Adipocyte (in vitro differentiated cells): ENCODE measurements around the gene ANO3.
A peak's percentile ranks its signal among the peaks of the same experiment; 100 is the strongest.

Experiments
- DNase-seq: peaks from one replicate; pipeline ENCODE4 v3.0.0-alpha.2; 2015; ENCODE audit warnings: low read depth
- H3K27me3 ChIP-seq: replicated peaks from 2 replicates; pipeline ENCODE4 v1.7.0; 2013; ENCODE audit warnings: mild to moderate bottlenecking, low read length, moderate library complexity; ENCODE audit not compliant: control insufficient read depth, insufficient read depth
- H3K36me3 ChIP-seq: 2 replicates; pipeline ENCODE4 v1.7.0; 2013; ENCODE audit warnings: low read length, mild to moderate bottlenecking, moderate library complexity; ENCODE audit not compliant: control insufficient read depth, insufficient read depth, severe bottlenecking
- H3K4me1 ChIP-seq: 2 replicates; pipeline ENCODE4 v1.7.0; 2013; ENCODE audit warnings: mild to moderate bottlenecking, low read length, moderate library complexity; ENCODE audit not compliant: control insufficient read depth, insufficient read depth
- H3K4me3 ChIP-seq: 2 replicates; pipeline ENCODE4 v1.7.0; 2013; ENCODE audit warnings: mild to moderate bottlenecking, low read length, moderate library complexity
- H3K9ac ChIP-seq: 2 replicates; pipeline ENCODE4 v1.7.0; 2013; ENCODE audit warnings: mild to moderate bottlenecking, low read length, moderate library complexity
- H3K9me3 ChIP-seq: 2 replicates; pipeline ENCODE4 v1.7.0; 2013; ENCODE audit warnings: mild to moderate bottlenecking, low read length, moderate library complexity; ENCODE audit not compliant: control insufficient read depth

ANO3 gene

GRCh38 chr11:26365284-26365683 lies 33.4 kb downstream of the ANO3 start:
- no peaks in the 10 kb centered on the region for H3K36me3 ChIP-seq
- peaks cover 11% of the 10 kb centered on the region for H3K9me3 ChIP-seq
- DNase-seq, result no peak
- H3K4me3 ChIP-seq, result no peak overlapping the region
- H3K27me3 ChIP-seq, result no peaks in the 10 kb centered on the region
- H3K9ac ChIP-seq, result no peak overlapping the region
- H3K4me1 ChIP-seq, result no peaks in the 10 kb centered on the region

GRCh38 chr11:26377619-26378018 lies 45.7 kb downstream of the ANO3 start:
- H3K27me3 ChIP-seq, result no peaks in the 10 kb centered on the region
- H3K36me3 ChIP-seq, result no peaks in the 10 kb centered on the region
- H3K9me3 ChIP-seq, result peaks cover 45% of the 10 kb centered on the region
- no peaks in the 10 kb centered on the region for H3K4me1 ChIP-seq
- H3K4me3 ChIP-seq, result no peak overlapping the region
- peak; percentile 1 for DNase-seq
- no peak overlapping the region for H3K9ac ChIP-seq

GRCh38 chr11:26399336-26399735 lies 67.4 kb downstream of the ANO3 start:
- DNase-seq, result peak; percentile 72
- H3K4me1 ChIP-seq, result no peaks in the 10 kb centered on the region

GRCh38 chr11:26410706-26411366 lies 78.9 kb downstream of the ANO3 start:
- no peak for DNase-seq
- no peaks in the 10 kb centered on the region for H3K4me1 ChIP-seq
- H3K36me3 ChIP-seq, result no peaks in the 10 kb centered on the region
- no peak overlapping the region for H3K4me3 ChIP-seq
- no peak overlapping the region for H3K9ac ChIP-seq
- H3K27me3 ChIP-seq, result no peaks in the 10 kb centered on the region
- H3K9me3 ChIP-seq, result no peaks in the 10 kb centered on the region

More at GRCh38 chr11:26399336-26399735, 67.4 kb downstream of the ANO3 start:
- H3K9ac ChIP-seq, result no peak overlapping the region
- H3K36me3 ChIP-seq, result no peaks in the 10 kb centered on the region
- H3K4me3 ChIP-seq, result no peak overlapping the region
- no peaks in the 10 kb centered on the region for H3K9me3 ChIP-seq
- H3K27me3 ChIP-seq, result no peaks in the 10 kb centered on the region

GRCh38 chr11:26412955-26413354 lies 81.0 kb downstream of the ANO3 start:
- DNase-seq, result no peak
- H3K9me3 ChIP-seq, result no peaks in the 10 kb centered on the region
- no peaks in the 10 kb centered on the region for H3K27me3 ChIP-seq
- H3K36me3 ChIP-seq, result no peaks in the 10 kb centered on the region
- H3K4me3 ChIP-seq, result no peak overlapping the region
- H3K4me1 ChIP-seq, result no peaks in the 10 kb centered on the region
- no peak overlapping the region for H3K9ac ChIP-seq

GRCh38 chr11:26418386-26418912 lies 86.5 kb downstream of the ANO3 start:
- H3K27me3 ChIP-seq, result no peaks in the 10 kb centered on the region
- no peak overlapping the region for H3K9ac ChIP-seq
- H3K9me3 ChIP-seq, result peaks cover 2% of the 10 kb centered on the region
- no peak overlapping the region for H3K4me3 ChIP-seq
- peak; percentile 59 for DNase-seq
- no peaks in the 10 kb centered on the region for H3K36me3 ChIP-seq
- no peaks in the 10 kb centered on the region for H3K4me1 ChIP-seq

GRCh38 chr11:26420331-26420730 lies 88.4 kb downstream of the ANO3 start:
- no peak overlapping the region for H3K4me3 ChIP-seq
- H3K4me1 ChIP-seq, result no peaks in the 10 kb centered on the region
- H3K9ac ChIP-seq, result no peak overlapping the region
- no peaks in the 10 kb centered on the region for H3K27me3 ChIP-seq
- H3K36me3 ChIP-seq, result no peaks in the 10 kb centered on the region
- DNase-seq, result no peak
- peaks cover 2% of the 10 kb centered on the region for H3K9me3 ChIP-seq

- no peaks in the 10 kb centered on the region for H3K36me3 ChIP-seq
- DNase-seq, result no peak
- no peaks in the 10 kb centered on the region for H3K27me3 ChIP-seq
- H3K9me3 ChIP-seq, result no peaks in the 10 kb centered on the region
- no peaks in the 10 kb centered on the region for H3K4me1 ChIP-seq
- no peak overlapping the region for H3K9ac ChIP-seq
- no peak overlapping the region for H3K4me3 ChIP-seq
Measured at GRCh38 chr11:26424255-26424654, 92.3 kb downstream of the ANO3 start.

GRCh38 chr11:26439854-26440253 lies 107.9 kb downstream of the ANO3 start:
- Histone ChIP-seq H3K9ac (no peak overlapping the region), H3K4me1 (no peaks in the 10 kb centered on the region), H3K9me3 (no peaks in the 10 kb centered on the region), H3K4me3 (no peak overlapping the region), H3K36me3 (no peaks in the 10 kb centered on the region), H3K27me3 (peaks cover 3% of the 10 kb centered on the region)
- DNase-seq, result no peak

GRCh38 chr11:26442131-26442530 lies 110.2 kb downstream of the ANO3 start:
- H3K9me3 ChIP-seq, result no peaks in the 10 kb centered on the region
- no peaks in the 10 kb centered on the region for H3K36me3 ChIP-seq

GRCh38 chr11:26443617-26444016 lies 111.7 kb downstream of the ANO3 start:
- Histone ChIP-seq H3K4me3 (no peak overlapping the region), H3K36me3 (no peaks in the 10 kb centered on the region), H3K4me1 (no peaks in the 10 kb centered on the region), H3K9ac (no peak overlapping the region), H3K27me3 (no peaks in the 10 kb centered on the region), H3K9me3 (no peaks in the 10 kb centered on the region)
- DNase-seq, result no peak

More at GRCh38 chr11:26442131-26442530, 110.2 kb downstream of the ANO3 start:
- Histone ChIP-seq H3K4me3 (no peak overlapping the region), H3K4me1 (no peaks in the 10 kb centered on the region), H3K27me3 (peaks cover 3% of the 10 kb centered on the region), H3K9ac (no peak overlapping the region)
- peak; percentile 57 for DNase-seq

- H3K4me1 ChIP-seq, result no peaks in the 10 kb centered on the region
- H3K9ac ChIP-seq, result no peak overlapping the region
- H3K9me3 ChIP-seq, result no peaks in the 10 kb centered on the region
- H3K4me3 ChIP-seq, result no peak overlapping the region
- no peaks in the 10 kb centered on the region for H3K36me3 ChIP-seq
- no peak for DNase-seq
- H3K27me3 ChIP-seq, result no peaks in the 10 kb centered on the region
Measured at GRCh38 chr11:26457636-26458035, 125.7 kb downstream of the ANO3 start.
